GM10266 (cell line): ENCODE data around the gene ZBTB42.
"Not testable (repeated sequence)": the region's sequence is repeated elsewhere in the genome, so short reads cannot be mapped to it uniquely, and the experiment has no call there.

ENCODE experiments used
- DNase-seq: peaks from one replicate; pipeline ENCODE4 v3.0.0; 2012; ENCODE audit errors: extremely low spot score
- TF ChIP-seq, protein P1 (sequence below): IDR thresholded peaks from 2 replicates; pipeline ENCODE4 v1.5.1; 2012; ENCODE audit warnings: mild to moderate bottlenecking, low read depth; ENCODE audit not compliant: control insufficient read depth, insufficient read depth; ENCODE audit errors: missing control alignments

The ZBTB42 gene

DNA sequence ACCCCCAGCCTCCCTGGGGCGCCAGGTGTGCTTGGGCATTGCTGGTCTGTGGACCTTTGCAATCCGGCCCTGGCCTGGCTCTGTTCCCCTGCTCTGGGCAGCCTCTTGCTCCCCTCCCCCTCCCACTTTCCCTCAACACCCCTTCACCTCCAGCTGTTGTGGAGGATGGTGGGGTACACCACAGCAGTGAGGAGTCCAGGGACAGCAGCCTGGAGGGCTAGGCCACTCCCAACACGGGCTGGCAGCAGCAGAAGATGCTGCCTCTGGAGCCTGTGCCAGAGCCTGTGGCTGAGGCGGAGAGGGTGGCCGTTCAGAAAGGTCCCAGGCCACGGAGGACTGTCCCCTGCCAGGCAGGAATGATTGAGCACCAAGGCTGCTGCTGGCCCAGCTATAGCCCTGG lies 7.6 kb downstream of the ZBTB42 start:
- DNase-seq, result no peak
- TF ChIP-seq, protein P1, sequence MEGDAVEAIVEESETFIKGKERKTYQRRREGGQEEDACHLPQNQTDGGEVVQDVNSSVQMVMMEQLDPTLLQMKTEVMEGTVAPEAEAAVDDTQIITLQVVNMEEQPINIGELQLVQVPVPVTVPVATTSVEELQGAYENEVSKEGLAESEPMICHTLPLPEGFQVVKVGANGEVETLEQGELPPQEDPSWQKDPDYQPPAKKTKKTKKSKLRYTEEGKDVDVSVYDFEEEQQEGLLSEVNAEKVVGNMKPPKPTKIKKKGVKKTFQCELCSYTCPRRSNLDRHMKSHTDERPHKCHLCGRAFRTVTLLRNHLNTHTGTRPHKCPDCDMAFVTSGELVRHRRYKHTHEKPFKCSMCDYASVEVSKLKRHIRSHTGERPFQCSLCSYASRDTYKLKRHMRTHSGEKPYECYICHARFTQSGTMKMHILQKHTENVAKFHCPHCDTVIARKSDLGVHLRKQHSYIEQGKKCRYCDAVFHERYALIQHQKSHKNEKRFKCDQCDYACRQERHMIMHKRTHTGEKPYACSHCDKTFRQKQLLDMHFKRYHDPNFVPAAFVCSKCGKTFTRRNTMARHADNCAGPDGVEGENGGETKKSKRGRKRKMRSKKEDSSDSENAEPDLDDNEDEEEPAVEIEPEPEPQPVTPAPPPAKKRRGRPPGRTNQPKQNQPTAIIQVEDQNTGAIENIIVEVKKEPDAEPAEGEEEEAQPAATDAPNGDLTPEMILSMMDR, result no peak

DNA sequence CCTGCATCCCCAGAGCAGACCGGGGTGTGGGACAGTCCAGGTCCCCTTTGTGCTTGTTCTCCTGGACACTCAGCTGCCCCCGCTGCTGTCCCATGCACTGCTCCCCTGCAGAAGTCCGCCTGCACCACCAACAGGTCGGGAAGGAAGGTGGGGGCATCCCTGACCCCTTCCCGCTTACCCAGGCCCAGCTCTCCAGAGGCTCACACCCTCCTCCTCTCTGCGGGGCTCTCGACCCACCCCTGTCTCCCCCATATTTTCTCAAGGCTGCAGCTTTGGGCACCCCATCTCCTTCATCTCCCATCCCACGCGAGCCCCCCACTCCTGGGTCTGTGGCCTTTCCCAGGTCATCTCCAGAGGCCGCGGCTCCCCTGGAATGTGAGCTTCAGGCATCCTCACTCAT lies 9.4 kb downstream of the ZBTB42 start:
- no peak for DNase-seq
- TF ChIP-seq, protein P1, result no peak

DNA sequence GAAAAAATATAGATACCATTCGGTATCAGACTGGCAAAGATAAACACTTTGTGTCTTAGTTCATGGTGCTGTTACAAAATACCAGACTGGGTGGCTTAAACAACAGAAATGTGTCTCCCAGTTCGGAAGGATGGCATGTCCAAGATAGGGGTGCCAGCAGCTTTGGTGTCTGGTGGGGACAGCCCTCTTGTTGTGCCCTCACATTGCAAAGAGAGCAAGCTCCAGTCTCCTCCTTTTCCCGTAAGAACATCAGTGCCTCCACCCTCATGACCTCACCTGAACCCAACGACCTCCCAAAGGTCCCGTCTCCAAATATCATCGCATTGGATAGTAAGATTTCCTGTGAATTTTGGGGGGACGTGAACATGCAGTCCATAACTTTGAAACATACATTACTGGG lies 12.4 kb downstream of the ZBTB42 start:
- no peak for DNase-seq
- TF ChIP-seq, protein P1, result no peak

DNA sequence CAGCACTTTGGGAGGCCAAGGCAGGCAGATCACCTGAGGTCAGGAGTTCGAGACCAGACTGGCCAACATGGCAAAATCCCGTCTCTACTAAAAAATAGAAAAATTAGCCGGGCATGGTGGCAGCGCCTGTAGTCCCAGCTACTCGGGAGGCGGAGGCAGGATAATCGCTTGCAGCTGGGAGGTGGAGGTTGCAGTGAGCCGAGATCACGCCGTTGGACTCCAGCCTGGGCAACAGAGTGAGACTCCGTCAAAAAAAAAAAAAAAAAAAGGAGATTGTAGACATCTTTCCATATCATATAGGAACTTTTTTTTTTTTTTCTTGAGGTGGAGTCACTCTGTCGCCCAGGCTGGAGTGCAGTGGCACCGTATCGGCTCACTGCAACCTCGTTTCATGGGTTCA lies 13.8 kb downstream of the ZBTB42 start:
- DNase-seq, result not testable (repeated sequence)

DNA sequence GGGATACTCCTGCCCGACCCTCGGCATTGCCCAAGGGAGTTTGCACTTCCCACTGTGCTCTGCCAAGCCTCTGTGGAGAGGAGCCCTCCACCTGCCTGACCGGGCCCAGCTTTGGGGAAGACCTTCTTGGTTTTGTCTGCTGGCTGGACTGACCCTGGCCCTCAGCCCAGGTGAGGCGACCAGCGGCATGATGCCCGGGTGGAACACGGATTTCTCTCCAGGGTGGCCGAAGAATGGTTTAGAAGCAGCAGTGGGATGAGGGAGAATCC lies 15.6 kb downstream of the ZBTB42 start:
- no peak for DNase-seq
- TF ChIP-seq, protein P1, result no peak

DNA sequence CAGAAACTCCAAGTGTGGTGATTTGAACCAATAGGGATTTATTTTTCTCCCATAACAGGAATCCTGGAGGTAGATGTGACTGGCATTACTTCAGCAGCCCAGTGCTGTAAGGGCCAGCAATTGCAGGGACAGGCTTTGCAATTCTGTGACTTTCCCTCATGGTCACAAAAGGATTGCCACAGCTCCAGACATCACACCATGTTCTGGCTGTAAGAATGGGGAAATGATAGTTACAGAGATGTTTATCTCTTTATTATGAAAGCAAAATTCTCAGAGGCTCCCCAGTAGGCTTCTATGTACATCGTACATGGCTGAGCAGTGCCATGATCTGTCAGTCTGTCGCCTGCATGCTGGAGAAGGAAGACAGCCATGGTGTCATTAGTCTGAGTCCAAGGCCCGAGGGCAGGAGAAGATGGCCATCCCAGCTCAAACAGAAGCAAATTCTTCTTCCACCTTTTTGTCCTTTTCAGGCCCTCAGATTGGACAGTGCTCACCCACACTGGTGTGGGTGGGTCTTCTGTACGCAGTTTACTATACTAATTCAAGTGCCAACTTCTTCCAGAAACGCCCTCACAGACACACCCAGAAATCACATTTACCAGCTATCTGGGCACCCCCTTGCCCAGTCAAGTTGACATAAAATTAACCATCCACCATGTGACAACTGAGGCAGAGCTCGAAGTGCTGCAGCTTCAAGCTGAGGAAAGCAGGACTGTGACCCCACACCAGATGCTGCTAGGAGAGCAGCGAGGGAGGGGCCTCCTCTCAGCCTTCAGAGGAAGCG lies 17.2 kb downstream of the ZBTB42 start:
- TF ChIP-seq, protein P1, result no peak
- DNase-seq, result no peak

DNA sequence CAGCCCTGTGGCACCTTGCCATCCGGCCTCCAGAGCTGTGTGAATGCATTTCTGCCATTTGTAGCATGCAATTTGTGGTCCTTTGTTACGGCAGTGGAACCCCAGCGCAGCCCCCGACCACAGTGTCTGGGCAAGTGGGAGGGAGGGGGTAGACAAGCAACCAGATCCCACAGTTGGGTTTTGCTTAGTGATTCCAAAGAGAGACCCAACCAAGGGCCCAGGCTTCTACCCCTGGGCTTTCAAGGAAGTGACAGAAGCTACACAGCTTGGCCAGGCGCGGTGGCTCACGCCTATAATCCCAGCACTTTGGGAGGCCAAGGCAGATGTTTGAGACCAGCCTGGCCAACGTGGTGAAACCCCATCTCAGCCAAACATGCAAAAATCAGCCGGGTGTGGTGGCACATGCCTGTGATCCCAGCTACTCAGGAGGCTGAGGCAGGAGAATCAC lies 17.8 kb downstream of the ZBTB42 start:
- TF ChIP-seq, protein P1, result no peak
- DNase-seq, result no peak

DNA sequence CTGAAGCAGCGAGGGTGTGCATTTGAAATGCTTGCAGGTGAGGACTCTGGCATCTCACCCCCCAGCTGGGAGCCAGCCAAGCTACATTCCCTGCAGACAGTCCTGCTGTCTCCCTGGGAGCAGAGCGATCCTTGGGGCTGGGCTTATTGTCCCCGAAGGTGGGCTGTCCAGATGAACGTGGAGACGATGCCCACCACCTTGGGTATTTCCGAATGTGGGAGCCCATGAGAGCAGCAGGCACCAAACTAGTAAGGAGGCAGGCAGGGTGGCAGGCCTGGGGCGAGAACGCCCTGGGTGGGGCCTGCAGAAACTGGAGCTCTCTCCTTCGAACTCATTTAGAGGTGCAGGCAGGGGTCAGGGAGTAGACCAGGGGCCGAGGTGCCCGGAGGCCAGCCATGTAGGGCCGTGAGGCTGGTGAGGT lies 18.5 kb downstream of the ZBTB42 start:
- DNase-seq, result no peak
- TF ChIP-seq, protein P1, result no peak
